Dedifferentiated amniotic fluid mesenchymal stem cell (primary cell): ENCODE measurements around the gene RNF187.
"Not testable (repeated sequence)": the region's sequence is repeated elsewhere in the genome, so short reads cannot be mapped to it uniquely, and the experiment has no call there.

Source experiments
- DNase-seq: peaks from one replicate; pipeline ENCODE4 v3.0.0-alpha.2; 2016; ENCODE audit errors: extremely low spot score

Gene RNF187

GRCh38 chr1:228460821-228461220 is 26.4 kb upstream of the RNF187 start:
- DNase-seq, result no peak

- no peak for DNase-seq
These were observed 24.6 kb upstream of the RNF187 start for GRCh38 chr1:228462560-228462959.

DNA sequence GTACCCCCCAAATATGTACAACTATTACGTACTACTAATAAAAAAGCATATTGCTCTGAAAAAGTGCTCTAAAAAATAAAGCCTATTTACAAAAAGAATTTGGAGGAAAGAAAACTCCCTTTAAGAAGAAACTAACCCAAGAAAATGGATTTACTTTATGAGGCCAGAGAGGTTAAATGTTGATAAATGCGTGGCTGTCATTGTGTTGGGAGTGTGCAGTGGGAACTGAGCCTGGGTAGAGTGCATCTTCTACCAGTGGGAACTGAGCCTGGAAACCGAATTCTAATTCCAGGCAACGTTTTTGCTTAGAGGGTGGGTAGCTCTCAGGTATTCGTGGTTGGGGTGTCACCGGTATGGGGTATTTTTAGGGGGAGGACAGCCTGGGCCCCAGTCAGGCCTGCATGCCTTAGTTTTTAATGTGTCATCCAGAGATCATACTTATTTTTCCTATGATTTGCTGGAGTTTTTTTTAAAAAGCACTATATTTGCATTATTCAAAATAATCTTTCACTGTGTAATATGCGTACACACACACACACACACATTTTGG is 24.1 kb upstream of the RNF187 start:
- DNase-seq, result no peak

- DNase-seq, result no peak
These were observed 23.4 kb upstream of the RNF187 start for GRCh38 chr1:228463559-228464455.

- DNase-seq, result peak; percentile 78
These were observed 22.6 kb upstream of the RNF187 start for GRCh38 chr1:228464487-228464983.

DNA sequence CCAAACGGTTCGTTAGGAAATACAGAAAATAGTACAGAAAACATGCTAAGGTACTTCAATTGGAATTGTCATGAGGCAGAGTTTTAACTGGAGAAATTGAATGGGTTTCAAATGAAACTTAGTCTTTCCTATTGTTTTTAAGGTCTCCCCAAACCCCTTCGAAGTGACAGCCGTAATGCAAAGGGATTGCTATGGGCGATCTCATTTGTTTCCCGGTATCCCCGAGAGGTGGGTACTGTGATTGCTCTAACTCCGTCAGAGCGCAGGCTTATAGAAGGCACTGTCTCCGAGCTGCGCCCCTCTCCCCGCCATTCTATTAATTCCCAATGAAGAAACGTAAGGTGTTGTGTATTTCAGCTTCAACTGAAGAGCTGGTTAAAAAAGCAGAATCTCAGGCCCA is 22.0 kb upstream of the RNF187 start:
- no peak for DNase-seq

- no peak for DNase-seq
These were observed 21.5 kb upstream of the RNF187 start for GRCh38 chr1:228465571-228466146.

DNA sequence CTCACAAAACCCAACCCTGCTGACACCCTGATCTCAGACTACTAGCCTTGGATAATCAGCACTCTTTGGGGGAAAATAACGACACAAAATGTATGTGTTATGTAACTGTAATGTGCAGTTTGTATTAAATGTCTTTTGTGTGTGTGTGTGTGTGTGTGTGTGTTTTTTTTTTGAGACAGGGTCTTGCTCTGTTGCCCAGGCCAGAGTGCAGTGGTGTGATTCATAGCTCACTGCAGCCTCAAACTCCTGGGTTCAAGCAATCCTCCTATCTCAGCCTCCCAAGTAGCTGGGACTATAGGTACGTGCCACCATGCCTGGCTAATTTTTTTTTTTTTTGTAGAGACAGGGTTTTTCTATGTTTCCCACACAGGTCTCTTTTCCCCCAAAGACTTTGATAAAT is 19.0 kb upstream of the RNF187 start:
- DNase-seq, result not testable (repeated sequence)

DNA sequence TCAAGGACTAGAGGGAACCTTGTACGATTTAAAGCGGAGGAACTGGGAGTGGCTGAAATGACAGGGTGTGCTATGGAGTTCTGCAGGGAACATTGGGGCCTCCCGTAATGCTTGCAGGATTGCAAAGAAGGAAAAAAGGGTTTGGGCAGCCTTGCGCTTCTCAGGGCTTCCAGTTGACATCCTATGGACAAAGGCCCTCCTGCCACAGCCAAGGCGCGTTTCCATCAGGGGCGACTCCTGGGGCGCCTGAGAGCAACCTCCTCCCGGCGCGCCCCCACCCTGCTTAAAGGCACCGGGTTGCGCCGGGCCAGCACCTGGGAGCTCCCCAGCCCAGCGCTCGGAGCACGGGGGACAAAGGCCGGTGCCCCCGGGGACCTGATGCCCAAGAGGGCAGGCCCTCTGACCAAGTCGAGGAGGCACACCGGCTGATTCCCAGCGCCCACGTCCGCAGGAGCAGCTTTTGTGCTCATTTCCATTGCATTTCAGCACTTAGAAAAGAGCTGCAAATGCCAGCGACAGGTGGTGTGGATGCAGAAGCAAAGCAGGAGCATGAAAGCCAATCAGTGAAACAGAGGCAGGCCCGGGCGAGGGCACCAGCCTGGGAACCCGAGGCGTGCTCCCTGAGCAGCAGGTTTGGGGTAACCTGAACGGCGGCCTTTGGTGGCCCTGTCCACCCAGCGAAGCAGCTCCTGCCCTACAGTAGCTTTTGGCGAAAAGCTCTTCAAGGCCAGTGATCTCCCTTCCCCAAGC is 17.6 kb upstream of the RNF187 start:
- no peak for DNase-seq

DNA sequence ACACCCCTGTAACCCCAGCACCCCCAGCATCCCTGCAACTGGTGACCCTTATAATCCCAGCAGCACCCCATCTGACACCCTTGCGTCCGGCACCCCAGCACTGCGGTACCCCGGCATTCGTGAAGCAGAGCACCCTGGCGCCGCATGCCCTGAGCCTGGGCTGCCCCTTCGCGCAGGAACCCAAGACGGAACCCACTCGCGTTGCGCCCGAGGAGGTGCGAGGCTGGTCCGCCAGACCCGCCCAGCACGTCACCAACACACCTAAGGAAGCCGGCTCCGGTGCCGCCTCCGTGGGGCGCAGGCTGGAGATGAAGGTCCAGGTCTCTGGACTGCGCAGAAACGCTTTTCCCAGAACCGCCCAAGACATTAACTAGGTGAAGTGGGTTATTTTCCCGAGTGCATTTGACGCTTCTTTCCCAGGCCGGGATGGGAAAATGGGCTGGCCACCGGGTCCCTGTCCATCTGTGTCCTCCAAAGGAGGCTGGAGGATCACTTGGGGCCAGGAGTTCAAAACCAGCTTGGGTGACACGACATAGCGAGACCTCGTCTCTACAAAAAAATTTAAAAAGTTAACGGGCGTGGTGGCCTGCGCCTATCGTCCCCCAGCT is 15.9 kb upstream of the RNF187 start:
- DNase-seq, result no peak

DNA sequence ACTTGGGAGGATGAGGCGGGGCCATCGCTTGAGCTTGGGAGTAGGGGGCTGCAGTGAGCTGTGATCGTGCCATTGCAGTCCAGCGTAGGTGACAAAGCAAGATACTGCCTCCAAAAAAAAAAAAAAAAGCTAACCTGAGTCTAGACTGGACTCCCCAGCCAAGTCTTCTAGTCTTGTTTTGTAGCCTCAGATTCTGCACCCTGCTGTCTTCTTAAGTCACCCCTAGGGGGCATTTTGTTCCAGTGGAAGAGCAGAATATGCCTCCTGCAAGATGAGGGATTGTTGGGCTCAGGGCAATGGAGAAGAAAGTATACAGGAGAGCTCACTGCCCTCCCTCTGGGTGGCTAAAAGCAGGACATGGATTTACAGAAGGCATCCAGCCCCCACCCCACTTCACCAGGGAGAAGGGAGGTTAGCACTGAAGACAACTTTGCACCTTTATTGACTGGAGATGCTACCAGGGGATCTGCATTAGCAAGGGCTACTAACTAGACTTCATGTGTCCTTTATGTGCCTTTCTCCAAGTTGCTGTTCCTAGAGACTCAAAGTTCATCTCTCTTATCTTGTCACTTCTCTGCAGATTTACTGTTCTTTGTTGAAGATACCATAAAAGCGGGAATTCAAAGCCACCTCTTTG is 15.3 kb upstream of the RNF187 start:
- DNase-seq, result no peak

- DNase-seq, result no peak
These were observed 14.5 kb upstream of the RNF187 start for GRCh38 chr1:228472655-228473054.

GRCh38 chr1:228474507-228474906 is 12.7 kb upstream of the RNF187 start:
- DNase-seq, result no peak

DNA sequence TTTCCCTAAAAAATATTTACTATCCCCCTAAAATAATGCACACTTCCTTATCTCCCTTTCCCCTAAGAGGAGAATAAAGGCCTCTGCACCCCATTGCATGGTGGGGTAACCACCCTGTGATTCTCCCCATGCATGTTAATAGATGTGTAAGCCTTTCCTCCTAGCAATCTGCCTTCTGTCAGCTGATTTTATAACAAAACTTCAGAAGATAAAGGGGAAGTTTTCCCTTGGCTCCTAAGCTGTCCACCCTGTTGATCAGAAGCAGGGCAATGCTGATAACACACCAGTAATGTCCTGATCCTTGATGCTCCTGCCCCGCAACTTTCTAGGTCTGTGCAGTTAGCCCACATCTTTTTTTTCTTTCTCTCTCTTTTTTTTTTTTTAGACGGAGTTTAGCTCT is 11.4 kb upstream of the RNF187 start:
- DNase-seq, result no peak

DNA sequence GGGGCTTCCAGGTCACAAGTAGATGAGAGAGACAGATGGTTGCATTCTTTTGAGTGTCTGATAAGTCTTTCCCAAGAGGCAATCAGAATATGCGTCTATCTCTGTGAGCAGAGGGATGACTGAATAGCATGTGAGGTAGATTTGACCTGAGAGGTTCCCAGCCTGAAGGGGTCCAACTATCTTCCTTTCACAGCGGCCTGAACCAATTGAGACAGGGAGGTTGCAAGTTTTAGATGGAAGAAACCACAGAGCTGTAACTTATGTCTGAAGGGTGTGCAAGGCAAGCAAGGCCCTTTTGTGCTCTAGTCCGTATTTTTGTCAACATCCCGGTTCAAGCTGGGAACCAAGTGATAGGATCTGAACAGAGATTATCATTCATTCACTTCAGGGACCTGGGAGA is 9.9 kb upstream of the RNF187 start:
- no peak for DNase-seq

DNA sequence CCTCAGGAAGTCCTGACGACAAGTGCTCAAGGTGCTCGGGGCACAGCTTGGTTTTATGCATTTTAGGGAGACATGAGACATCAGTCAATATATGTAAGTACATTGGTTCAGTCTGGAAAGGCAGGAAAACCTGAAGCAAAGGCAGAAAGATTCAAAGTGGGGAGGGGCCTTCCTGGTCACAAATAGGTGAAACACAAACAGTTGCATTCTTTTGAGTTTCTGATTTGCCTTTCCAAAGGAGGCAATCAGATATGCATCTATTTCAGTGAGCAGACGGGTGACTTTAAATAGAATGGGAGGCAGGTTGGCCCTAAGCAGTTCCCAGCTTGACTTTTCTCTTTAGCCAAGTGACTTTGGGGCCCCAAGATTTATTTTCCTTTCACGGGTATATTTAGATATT is 8.9 kb upstream of the RNF187 start:
- no peak for DNase-seq

GRCh38 chr1:228478912-228479711 is 8.1 kb upstream of the RNF187 start:
- no peak for DNase-seq

GRCh38 chr1:228483789-228484188 is 3.4 kb upstream of the RNF187 start:
- no peak for DNase-seq

DNA sequence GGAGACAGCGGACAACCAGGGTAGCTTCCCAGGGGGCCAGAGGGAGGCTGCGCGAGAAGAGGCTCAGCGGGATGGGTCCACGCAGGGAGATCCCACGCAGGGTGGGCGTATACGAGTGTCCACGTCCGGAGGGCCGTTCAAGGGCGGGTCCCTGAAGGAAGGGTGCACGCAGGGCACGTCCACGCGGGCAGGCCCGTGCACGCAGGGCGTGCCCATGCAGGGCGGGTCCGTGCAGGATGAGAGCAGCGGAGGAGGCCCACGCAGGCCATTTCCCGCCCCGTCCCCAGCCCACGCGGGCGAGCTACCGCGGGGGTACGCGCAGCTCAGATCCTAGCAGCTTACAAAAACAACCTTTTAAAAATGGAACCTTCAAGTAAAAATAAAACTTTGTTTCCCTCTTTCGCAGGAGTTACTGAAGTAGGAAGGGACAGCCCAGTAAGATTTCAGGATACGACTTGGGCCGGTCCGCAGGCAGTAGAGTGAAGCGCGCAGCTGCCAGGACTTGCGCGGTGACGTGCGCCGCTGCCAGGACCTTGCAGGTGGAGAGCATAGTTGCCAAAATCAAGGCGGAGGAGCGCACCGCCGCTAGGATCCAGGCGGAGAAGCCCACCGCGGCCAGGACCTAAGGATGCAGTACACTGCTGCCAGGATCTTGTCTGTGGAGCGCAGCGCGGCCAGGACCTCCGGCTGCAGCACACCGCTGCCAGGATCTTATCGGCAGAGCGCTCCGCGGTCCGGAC is 416 bp upstream of the RNF187 start:
- DNase-seq, result peak; percentile 72
